HPDE6-E6E7 (cell line): ENCODE measurements around the gene ANKRD11.
A peak's percentile ranks its signal among the peaks of the same experiment; 100 is the strongest.
"Not testable (repeated sequence)": the region's sequence is repeated elsewhere in the genome, so short reads cannot be mapped to it uniquely, and the experiment has no call there.

Experiments used
- DNase-seq: peaks from one replicate; pipeline ENCODE4 v3.0.0; 2011; ENCODE audit warnings: missing footprints; ENCODE audit errors: extremely low spot score

Gene ANKRD11

GRCh38 chr16:89331371-89332109 lies 158.8 kb downstream of the ANKRD11 start:
- no peak for DNase-seq

GRCh38 chr16:89330177-89330856 lies 160.0 kb downstream of the ANKRD11 start:
- DNase-seq: peak; percentile 89

GRCh38 chr16:89329830-89330176 lies 160.6 kb downstream of the ANKRD11 start:
- DNase-seq: not testable (repeated sequence)

DNA sequence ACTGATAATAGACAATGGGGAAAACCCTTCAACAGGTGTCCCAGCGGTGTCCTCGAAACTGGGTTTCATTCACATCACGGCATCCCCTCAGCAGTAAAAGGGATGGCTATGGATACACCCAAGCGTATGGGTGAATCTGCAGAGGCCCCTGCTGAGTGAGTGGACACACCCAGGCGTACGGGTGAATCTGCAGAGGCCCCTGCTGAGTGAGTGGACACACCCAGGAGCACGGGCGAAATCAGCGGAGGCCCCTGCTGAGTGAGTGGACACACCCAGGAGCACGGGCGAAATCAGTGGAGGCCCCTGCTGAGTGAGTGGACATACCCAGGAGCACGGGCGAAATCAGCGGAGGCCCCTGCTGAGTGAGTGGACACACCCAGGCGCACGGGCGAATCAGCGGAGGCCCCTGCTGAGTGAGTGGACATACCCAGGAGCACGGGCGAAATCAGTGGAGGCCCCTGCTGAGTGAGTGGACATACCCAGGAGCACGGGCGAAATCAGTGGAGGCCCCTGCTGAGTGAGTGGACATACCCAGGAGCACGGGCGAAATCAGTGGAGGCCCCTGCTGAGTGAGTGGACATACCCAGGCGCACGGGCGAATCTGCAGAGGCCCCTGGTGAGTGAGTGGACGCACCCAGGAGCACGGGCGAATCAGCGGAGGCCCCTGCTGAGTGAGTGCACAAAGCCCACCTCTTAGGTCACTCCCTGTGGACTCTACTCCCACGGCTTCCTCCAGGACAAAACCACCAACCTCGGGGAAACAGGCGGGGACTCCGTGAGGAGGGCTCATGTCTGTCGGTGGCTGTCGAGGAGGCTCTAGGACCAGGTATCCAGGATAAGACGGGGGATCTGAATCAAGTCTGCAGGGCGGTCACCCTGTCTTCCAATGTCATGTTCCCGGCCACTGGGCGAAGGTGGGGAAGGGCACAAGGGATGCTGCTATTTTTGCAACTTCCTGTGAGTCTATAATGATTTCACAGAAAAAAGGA lies 161.7 kb downstream of the ANKRD11 start:
- DNase-seq: not testable (repeated sequence)

DNA sequence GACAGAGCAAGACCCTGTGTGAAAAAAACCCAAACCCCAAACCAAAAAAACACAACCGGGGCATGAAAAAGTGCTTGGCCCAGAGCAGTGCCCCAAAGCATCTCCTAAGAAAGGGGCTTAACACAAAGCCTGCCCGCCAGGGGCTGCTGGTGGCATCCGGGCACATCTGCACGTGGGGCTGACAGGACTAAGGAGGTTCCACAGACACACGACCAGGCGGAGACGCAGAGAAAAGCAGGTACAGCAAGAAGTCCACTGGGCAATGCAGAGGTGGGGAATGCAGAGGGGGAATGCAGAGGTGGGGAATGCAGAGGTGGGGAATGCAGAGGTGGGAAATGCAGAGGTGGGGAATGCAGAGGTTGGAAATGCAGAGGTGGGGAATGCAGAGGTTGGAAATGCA lies 163.6 kb downstream of the ANKRD11 start:
- no peak for DNase-seq

GRCh38 chr16:89325861-89326471 lies 164.4 kb downstream of the ANKRD11 start:
- no peak for DNase-seq

DNA sequence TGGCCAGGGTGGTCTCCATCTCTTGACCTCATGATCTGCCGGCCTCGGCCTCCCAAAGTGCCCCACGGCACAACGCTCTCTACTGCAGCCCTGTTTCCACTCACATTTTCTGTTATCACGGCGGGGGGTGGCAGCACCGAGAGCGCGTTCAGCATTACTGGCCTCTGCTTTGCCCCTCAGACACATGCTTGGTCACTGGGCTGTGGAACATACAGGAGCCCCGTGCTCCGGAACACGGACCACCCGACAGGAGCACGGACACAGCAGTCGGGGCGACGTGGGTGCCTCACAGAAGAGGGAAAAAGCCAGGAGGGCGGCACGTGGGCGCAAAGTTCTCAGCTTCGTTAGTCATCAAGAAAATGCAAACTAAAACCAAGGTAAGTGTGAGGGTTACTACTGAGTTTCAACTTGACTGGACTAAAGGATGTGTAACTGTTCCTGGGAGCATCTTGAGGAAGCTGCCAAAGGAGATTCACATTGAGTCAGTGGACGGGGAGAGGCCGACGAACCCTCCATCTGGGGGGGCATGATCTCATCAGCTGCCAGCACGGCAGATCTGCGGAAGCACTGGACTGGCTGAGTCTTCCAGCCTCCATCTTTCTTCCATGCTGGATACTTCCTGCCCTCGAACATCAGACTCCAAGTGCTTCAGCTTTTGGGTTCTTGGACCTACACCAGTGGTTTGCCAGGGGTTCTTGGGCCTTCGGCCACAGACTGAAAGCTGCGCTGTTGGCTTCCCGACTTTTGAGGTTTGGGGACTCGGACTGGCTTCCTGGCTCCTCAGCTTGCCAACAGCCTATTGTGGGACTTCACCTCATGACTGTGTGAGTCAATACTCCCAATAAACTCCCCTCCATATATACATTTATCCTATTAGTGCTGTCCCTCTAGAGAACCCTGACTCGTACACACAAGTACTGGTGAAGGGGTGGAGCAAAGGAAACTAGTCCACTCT lies 166.0 kb downstream of the ANKRD11 start:
- no peak for DNase-seq

GRCh38 chr16:89323120-89323960 lies 167.0 kb downstream of the ANKRD11 start:
- DNase-seq: no peak

DNA sequence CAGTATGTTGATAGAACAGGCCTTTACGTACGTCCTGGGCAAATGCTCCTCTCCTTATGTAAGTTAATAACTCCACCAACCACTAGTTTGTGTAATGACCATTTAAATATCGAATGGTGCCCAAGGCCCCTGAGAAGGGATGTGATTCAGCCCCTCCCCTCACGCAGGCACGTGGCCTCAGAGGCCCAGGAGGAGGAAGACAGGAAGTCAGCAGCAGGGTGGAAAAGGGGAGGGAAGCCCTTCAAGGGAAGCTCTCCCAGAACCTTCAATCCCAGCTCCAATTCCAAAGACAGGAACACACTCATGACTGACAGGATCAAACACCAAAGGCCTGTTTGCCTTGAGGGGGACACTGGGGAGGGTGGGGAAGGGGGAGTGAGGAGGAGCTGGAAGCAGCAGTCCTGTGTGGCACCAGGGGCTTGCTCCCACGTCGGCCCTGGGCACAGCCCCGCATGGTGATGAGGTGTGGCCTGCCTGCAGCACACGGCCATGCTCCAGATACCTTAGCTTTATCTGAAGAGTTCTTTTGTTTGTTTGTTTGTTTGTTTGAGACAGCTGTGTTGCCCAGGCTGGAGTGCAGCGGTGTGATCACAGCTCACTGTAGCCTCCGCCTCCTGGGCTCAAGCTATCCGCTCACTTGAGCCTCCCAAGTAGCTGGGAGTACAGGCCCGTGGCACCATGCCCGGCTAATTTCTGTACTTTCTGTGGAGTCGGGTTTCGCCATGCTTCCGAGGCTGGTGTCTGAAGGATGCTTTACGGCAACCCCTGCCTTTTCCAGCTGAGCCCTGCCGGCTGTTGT lies 167.8 kb downstream of the ANKRD11 start:
- DNase-seq: no peak

DNA sequence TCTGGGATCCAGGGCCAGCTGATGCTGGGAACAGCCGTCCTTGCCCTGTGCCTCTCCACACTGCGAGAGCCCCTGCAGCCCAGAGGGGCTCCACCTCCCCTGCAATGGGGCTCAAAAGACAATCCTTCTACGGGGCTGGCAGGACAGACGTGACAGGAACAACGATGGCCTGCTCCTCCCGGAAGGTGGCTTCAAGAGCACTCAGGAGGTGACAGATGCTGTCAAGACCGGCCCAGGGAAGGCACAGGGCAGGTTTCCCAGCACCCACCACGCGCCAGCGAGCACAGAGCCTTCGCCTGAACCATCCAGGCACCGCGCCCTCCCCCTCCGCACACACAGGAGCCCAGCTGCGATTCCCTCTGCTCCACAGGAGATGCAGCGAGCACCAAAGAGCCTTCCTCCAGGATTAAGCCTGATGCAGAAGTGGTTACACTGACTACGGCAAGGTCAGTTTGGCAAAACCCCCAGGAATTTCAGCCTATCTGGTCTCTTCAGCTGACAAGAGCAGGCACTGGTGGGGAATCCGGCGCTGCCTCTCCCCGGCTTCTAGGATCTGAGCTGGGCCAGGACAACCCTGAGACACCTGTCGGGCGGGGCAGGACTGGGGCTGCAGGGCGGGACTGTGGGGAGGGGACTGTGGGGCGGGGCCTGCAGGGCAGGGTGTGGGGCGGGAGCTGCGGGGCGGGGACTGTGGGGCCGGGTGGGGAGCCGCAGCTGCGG lies 169.4 kb downstream of the ANKRD11 start:
- no peak for DNase-seq

GRCh38 chr16:89319886-89320781 lies 170.2 kb downstream of the ANKRD11 start:
- DNase-seq: peak; percentile 86

DNA sequence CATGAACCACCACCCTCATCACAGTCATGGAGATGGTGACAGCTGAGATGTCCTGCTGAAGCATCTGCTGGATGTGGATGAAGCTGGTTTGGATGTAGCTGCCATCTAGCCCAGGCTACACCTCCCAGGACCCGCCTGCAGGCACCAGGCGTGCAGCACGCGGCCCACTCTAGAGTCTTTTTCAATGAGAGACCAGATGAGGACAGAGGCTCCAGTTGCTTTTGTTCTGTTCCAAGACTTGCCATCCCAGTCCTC lies 170.8 kb downstream of the ANKRD11 start:
- no peak for DNase-seq

GRCh38 chr16:89318871-89319630 lies 171.3 kb downstream of the ANKRD11 start:
- DNase-seq: no peak

DNA sequence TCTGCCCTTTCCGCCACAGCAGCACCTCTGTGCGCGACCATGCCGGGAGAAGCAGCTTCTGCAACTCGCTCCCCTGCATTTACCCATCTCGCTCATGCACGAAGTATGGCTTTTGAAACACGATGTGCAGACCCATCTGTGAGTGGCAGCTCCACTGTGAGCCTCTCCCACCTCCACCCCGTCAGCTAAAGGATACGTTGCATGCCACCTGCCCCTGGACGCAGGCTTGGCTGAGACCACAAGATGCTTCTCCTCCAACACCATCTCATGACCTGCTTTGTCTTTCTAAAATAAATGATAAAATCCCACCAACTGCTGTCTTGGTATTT lies 172.0 kb downstream of the ANKRD11 start:
- DNase-seq: no peak

- DNase-seq: no peak
These were observed 172.5 kb downstream of the ANKRD11 start for GRCh38 chr16:89317729-89318429.

DNA sequence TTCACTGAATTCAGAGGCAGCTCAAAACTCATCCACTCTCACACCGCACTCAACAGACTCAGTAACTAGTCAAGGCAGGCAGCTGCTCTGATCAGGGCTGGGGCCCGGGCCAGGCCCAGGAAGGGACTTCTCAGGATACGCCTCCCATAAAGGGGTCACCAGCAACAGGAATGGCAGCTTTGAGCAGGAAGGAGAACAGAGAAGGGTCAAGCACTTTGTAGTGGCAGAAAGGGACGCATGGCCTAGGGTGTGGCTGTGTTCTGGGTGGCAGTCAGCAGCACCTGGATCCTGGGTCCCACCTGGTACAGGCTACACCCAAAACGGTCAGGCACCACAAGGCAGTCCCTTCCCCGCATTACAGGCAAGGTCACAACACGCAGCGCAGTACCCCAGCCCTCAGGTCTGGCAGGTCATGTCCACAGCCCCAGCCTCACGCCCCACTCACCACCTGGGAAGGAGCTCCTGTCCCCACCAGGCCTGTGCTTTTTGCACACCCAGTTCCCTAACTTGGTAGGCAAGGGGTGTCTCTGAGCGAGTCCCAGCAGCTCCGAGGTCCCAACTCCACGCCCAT lies 173.2 kb downstream of the ANKRD11 start:
- no peak for DNase-seq
